Measurements from ENCODE around the gene PPP1R14D.

The PPP1R14D gene

GRCh38 chr15:40825661-40826422 is 2.7 kb downstream of the PPP1R14D start:
- no peak for DNase-seq
- Histone ChIP-seq H3K4me3 (no peak overlapping the region), H3K27ac (no peak overlapping the region), H3K36me3 (no peaks in the 10 kb centered on the region), H3K4me1 (no peaks in the 10 kb centered on the region), H3K27me3 (peaks cover 0 to 6% of the 10 kb centered on the region in 2 donors), H3K9me3 (no peaks in the 10 kb centered on the region)
- intact Hi-C loops (cut with DNase I; ENCODE audit: low total_unique reads): no loop called here
- no peak for TF ChIP-seq CTCF (IDR thresholded peaks at IDR 0.05)

- no peak overlapping the region for H3K4me3 ChIP-seq
These were observed 4.8 kb downstream of the PPP1R14D start for GRCh38 chr15:40823572-40824343.

GRCh38 chr15:40821195-40821594 is 7.3 kb downstream of the PPP1R14D start:
- Histone ChIP-seq H3K9me3 (no peaks in the 10 kb centered on the region), H3K4me1 (no peaks in the 10 kb centered on the region), H3K36me3 (no peaks in the 10 kb centered on the region), H3K4me3 (no peak overlapping the region), H3K27me3 (peaks cover 0 to 3% of the 10 kb centered on the region in 2 donors), H3K27ac (no peak overlapping the region)
- intact Hi-C loops (cut with DNase I; ENCODE audit: low total_unique reads): no loop called here
- TF ChIP-seq CTCF (IDR thresholded peaks at IDR 0.05): no peak
- no peak for DNase-seq

More at GRCh38 chr15:40823572-40824343, 4.8 kb downstream of the PPP1R14D start:
- Histone ChIP-seq H3K36me3 (no peaks in the 10 kb centered on the region), H3K27ac (no peak overlapping the region), H3K27me3 (peaks cover 0 to 6% of the 10 kb centered on the region in 2 donors), H3K4me1 (no peaks in the 10 kb centered on the region), H3K9me3 (no peaks in the 10 kb centered on the region)
- TF ChIP-seq CTCF (IDR thresholded peaks at IDR 0.05): no peak
- no peak for DNase-seq
- intact Hi-C loops (cut with DNase I; ENCODE audit: low total_unique reads): no loop called here

- no peak for DNase-seq
- H3K4me3 ChIP-seq: no peak overlapping the region
- H3K36me3 ChIP-seq: peaks cover 0 to 11% (median 4%) of the 10 kb centered on the region in 3 donors
- H3K9me3 ChIP-seq: no peaks in the 10 kb centered on the region
- intact Hi-C loops (cut with DNase I; ENCODE audit: low total_unique reads): no loop called here
- H3K4me1 ChIP-seq: peaks cover 0 to 6% (median 0%) of the 10 kb centered on the region in 4 donors
- no peaks in the 10 kb centered on the region for H3K27me3 ChIP-seq
- H3K27ac ChIP-seq: no peak overlapping the region
- no peak for TF ChIP-seq CTCF (IDR thresholded peaks at IDR 0.05)
These were observed 9.5 kb downstream of the PPP1R14D start for GRCh38 chr15:40819048-40819447.

GRCh38 chr15:40815042-40815698 is 13.3 kb downstream of the PPP1R14D start:
- DNase-seq: no peak
- H3K36me3 ChIP-seq: peaks cover 0 to 47% (median 27%) of the 10 kb centered on the region in 3 donors
- H3K9me3 ChIP-seq: no peaks in the 10 kb centered on the region
- no peak overlapping the region for H3K27ac ChIP-seq
- peaks cover 0 to 6% (median 0%) of the 10 kb centered on the region in 4 donors for H3K4me1 ChIP-seq
- no peaks in the 10 kb centered on the region for H3K27me3 ChIP-seq
- no peak overlapping the region for H3K4me3 ChIP-seq
- intact Hi-C loops (cut with DNase I; ENCODE audit: low total_unique reads): no loop called here
- no peak for TF ChIP-seq CTCF (IDR thresholded peaks at IDR 0.05)

Data from tibial artery (tissue), 4 donors.